ENCODE results near the gene LRRC15.

LRRC15 gene

DNA sequence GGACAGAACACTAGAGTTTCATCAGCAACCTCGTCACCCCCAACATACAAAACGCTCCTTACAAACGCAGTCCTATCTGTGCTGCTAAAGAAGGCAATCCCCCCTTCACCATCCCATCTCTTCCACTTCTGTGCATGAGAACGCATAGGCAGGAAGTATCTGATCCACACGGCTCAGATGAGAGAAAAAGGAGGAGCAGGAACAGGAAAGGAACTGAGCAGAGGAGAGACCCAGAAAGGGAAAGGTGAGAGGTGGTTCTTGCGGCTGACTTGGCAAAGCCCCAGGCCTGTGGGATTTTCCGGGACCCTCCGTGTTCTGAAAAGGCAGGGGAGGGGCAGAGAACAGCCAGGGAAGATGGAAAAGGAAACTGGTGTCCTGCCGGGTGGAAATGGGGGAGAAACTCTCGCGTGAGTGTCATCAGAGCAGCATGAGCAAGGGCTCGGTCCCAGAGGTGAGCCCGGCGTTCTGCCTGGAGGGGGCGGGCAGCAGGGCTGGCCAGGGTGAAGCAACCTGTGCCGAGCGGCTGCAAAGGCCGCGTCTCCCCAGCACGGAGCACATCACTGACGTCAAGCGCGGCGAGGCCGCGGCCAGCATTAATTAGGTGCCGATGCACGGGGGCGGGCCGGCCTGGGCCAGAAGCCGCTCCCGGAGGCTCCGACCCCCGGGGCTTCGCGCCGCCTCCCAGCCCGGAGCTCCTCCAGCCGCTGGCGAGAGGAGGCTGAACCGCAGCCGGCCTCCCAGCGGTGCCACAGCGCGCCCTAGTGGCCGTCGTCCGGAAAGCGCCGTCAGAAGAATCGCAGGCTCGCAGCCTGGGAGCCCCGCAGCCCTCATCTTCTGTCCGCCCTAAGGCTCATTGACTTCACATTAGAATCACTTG is 54.2 kb downstream of the LRRC15 start:
- DNase-seq: peak; percentile 97

GRCh38 chr3:194314388-194315068 is 55.0 kb downstream of the LRRC15 start:
- DNase-seq: no peak

- no peak for DNase-seq
These were observed 55.8 kb downstream of the LRRC15 start for GRCh38 chr3:194313560-194314387.

- DNase-seq: no peak
These were observed 56.7 kb downstream of the LRRC15 start for GRCh38 chr3:194312743-194313281.

DNA sequence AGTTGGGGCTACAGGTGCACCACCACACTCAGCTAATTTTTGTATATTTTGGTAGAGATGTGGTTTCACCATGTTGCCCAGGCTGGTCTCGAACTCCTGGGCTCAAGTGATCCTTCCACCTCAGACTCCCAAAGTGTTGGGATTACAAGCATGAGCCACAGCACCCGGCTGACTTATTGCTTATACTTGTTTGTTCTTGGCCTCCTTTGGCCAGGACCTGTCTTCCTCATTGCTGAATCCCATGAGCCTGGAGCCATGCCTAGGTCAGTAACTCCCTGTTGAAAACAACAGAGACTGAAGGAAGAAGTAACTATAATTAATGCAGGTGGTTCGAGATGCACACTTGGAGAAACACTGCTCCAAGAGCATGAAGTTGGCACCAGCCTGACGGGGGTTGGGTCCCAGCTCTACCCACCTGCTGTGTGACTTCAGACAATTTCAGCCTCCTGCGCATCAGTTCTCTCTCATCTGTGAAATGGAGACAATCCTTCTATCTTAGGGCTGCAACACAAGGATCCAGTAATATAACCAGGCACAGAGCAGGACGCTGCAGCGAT is 57.3 kb downstream of the LRRC15 start:
- DNase-seq: no peak

DNA sequence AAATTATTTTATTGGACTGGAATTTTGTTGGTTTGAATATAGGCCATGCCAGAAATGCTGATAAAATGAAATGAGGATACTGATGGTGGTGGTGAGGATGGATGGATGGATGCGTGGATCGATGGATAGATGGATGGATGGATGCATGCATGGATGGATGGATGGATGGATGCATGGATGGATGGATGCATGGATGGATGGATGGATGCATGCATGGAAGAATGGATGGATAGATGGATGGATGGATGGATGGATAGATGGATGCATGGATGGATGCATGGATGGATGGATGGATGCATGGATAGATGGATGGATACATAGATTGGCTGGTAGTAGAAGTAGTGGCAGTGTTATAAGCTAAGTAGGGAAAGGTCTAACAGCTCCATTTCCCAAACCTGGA is 58.5 kb downstream of the LRRC15 start:
- DNase-seq: no peak

DNA sequence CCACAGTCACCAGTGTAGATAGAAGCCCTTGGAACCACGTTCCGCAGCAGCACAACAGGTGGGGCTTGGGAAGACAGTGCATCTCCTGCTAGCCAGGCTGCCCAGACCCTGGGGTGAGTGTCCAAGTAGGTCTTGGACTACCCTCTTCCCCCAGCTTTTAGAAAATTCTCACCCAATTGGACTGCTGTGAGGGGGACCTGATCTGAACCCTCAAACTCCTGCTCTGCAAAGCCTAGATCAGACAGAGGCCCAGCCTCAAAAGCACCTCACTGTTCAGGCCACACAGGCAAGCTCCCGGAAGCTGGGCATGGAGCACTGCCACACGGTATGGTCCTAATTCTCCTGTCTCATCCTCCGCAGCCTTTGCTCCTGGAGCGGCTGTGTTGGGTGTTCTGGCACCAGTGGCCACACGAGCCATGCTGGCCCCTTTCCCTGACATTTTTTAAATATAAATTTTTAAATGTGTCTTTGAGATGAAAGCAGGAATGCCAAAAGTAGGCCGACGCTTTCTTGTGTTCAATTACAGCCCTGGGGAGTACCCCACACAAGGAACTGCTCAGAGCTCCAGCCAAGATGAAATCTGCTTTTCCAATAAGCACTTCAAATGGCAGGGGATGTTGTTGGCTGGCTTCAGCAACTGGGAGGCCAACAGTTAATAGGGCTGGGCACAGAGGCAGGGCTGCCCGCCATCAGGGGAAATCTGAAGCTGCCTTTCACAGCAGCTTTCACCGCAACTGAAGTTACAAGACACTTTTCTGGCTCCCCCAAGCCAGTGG is 59.3 kb downstream of the LRRC15 start:
- DNase-seq: no peak

- DNase-seq: peak; percentile 49
These were observed 60.7 kb downstream of the LRRC15 start for GRCh38 chr3:194308601-194309449.

- no peak for DNase-seq
These were observed 61.7 kb downstream of the LRRC15 start for GRCh38 chr3:194307849-194308248.

- DNase-seq: no peak
These were observed 62.5 kb downstream of the LRRC15 start for GRCh38 chr3:194306771-194307640.

DNA sequence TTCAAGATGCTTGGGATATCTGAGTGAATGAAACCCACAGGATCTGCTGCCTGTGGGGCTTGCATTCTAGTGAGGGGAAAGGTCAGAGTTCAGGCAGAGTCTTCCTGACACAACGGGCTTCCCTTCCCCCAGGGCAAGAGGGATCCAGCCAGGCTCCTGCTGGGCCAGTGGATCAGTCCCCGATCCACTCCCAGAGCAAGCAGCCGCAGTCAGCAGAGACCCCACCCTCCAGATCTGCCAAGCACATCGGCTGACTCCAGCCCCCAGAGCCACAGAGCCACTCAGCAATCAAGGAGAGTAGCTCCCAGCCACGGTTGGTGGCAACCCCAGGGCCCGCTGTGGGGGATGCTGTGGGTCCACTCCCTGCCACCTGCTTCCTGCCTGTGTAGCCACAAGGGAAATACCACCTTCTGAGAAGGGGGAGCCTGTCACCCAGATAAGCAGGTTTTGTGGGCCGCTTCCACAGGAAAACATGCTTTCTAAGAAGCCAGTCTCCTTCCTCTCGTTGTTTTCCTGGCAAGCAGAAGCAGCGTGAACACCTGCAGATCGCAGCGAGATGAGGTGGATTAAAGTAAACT is 63.3 kb downstream of the LRRC15 start:
- DNase-seq: no peak

GRCh38 chr3:194305356-194306108 is 64.0 kb downstream of the LRRC15 start:
- DNase-seq: no peak
